H1 (cell line): ENCODE measurements around the gene ZC3H8. TPM values are rescaled to one million over a fixed set of nuclear protein-coding genes. Genes with fewer than 3 reads are reported as not detected.

ENCODE experiments used
- CTCF ChIA-PET: fragments of 300-600 bp; sonication (Branson Sonifier 250); formaldehyde crosslinking; loops from one replicate; lab custom pipeline; 2021; ENCODE audit not compliant: partially characterized antibody; lab: Charles Lee
- POLR2A ChIA-PET: fragments of 300-600 bp; sonication (Branson Sonifier 250); formaldehyde crosslinking; loops from one replicate; lab custom pipeline; 2021; ENCODE audit warnings: inconsistent platforms; ENCODE audit not compliant: partially characterized antibody; lab: Charles Lee
- DNase-seq, 2 experiments: peaks; one replicate each; pipeline versions ENCODE4 v3.0.0 to v3.0.0-alpha.2; 2010 to 2022; ENCODE audit warnings: low spot score in 2 of 2, low read depth in 1 of 2, mixed read lengths in 1 of 2
- FAIRE-seq: peaks from 2 replicates; lab custom pipeline; 2011; peaks lifted over from hg19 to GRCh38; lab: Jason Lieb, UNC
- H2AFZ ChIP-seq: 2 replicates; pipeline ENCODE4 v1.8.1; 2012; ENCODE audit warnings: low read length, inconsistent platforms
- H2AK5ac ChIP-seq: 2 replicates; pipeline ENCODE4 v1.6.1; 2013; ENCODE audit warnings: low read depth, low read length
- H2BK120ac ChIP-seq: replicated peaks from 2 replicates; pipeline ENCODE3; 2013; ENCODE audit warnings: low read depth, low read length, inconsistent platforms
- H2BK12ac ChIP-seq: 2 replicates; pipeline ENCODE4 v1.6.1; 2013; ENCODE audit warnings: low read depth, low read length
- H2BK15ac ChIP-seq: 2 replicates; pipeline ENCODE4 v1.6.1; 2013; ENCODE audit warnings: low read length
- H2BK20ac ChIP-seq: 2 replicates; pipeline ENCODE4 v1.6.1; 2013; ENCODE audit warnings: low read length
- H2BK5ac ChIP-seq: 2 replicates; pipeline ENCODE4 v1.6.1; 2013; ENCODE audit warnings: low read depth, low read length
- H3K14ac ChIP-seq: 2 replicates; pipeline ENCODE4 v1.6.1; 2013; ENCODE audit warnings: inconsistent platforms; ENCODE audit not compliant: insufficient read length
- H3K18ac ChIP-seq: 2 replicates; pipeline ENCODE4 v1.6.1; 2013; ENCODE audit warnings: low read length; ENCODE audit errors: extremely low read depth
- H3K23ac ChIP-seq: 2 replicates; pipeline ENCODE4 v1.6.1; 2013; ENCODE audit warnings: inconsistent platforms; ENCODE audit not compliant: insufficient read length
- H3K23me2 ChIP-seq: 2 replicates; pipeline ENCODE4 v1.6.1; 2013; ENCODE audit warnings: low read depth, low read length
- H3K27ac ChIP-seq: 2 replicates; pipeline ENCODE4 v1.6.1; 2011; ENCODE audit warnings: low read depth, low read length, inconsistent platforms
- H3K27me3 ChIP-seq, 4 experiments: replicated peaks in 1 of 4; 1 replicate in 1 of 4; 2 replicates in 3 of 4; pipeline versions ENCODE4 v1.6.1 to v1.8.1; 2011 to 2013; ENCODE audit warnings: low read length in 3 of 4, mild to moderate bottlenecking in 3 of 4, inconsistent platforms in 2 of 4, mixed read lengths in 2 of 4, moderate library complexity in 1 of 4; ENCODE audit not compliant: control insufficient read depth in 3 of 4, insufficient read depth in 3 of 4; ENCODE audit errors: extremely low read depth in 1 of 4
- H3K36me3 ChIP-seq, 4 experiments: 2 replicates each; pipeline versions ENCODE4 v1.6.1 to v1.8.1; 2011 to 2013; ENCODE audit warnings: mild to moderate bottlenecking in 4 of 4, low read length in 3 of 4, moderate library complexity in 2 of 4, control low read depth in 1 of 4, inconsistent platforms in 1 of 4; ENCODE audit not compliant: insufficient read depth in 4 of 4, control insufficient read depth in 2 of 4
- H3K4ac ChIP-seq: replicated peaks from 2 replicates; pipeline ENCODE3; 2013; ENCODE audit warnings: low read length, low read depth, mixed read lengths, inconsistent platforms; ENCODE audit not compliant: insufficient read length
- H3K4me1 ChIP-seq, 4 experiments: replicated peaks in 1 of 4; 1 replicate in 1 of 4; 2 replicates in 3 of 4; pipeline versions ENCODE4 v1.6.1 to v1.8.1; 2011 to 2013; ENCODE audit warnings: low read length in 3 of 4, inconsistent platforms in 2 of 4, mixed read lengths in 1 of 4; ENCODE audit not compliant: insufficient read depth in 4 of 4, control insufficient read depth in 3 of 4
- H3K4me2 ChIP-seq, 2 experiments: 2 replicates each; pipeline versions ENCODE4 v1.6.1 to v1.8.1; 2011 to 2013; ENCODE audit warnings: low read depth in 2 of 2, low read length in 2 of 2, control low read depth in 1 of 2, inconsistent platforms in 1 of 2, mild to moderate bottlenecking in 1 of 2; ENCODE audit not compliant: insufficient read depth in 1 of 2
- H3K4me3 ChIP-seq, 4 experiments: fragments of 200-600, 300-600 bp in 1 of 4; sonication (generic), shearing (Covaris generic), sonication (Bioruptor Twin) in 1 of 4; 2 replicates each; pipeline versions ENCODE4 v1.5.1 to v1.8.1; 2011 to 2016; ENCODE audit warnings: low read length in 4 of 4, low read depth in 3 of 4, control low read depth in 2 of 4, inconsistent platforms in 2 of 4, mild to moderate bottlenecking in 2 of 4, mixed read lengths in 1 of 4, moderate library complexity in 1 of 4; ENCODE audit not compliant: insufficient read depth in 2 of 4; ENCODE audit errors: extremely low read depth in 1 of 4
- H3K56ac ChIP-seq: replicated peaks from 2 replicates; pipeline ENCODE3; 2013; ENCODE audit warnings: low read depth, mild to moderate bottlenecking, mixed read lengths, low read length, inconsistent platforms; ENCODE audit not compliant: insufficient read length
- H3K79me1 ChIP-seq: 2 replicates; pipeline ENCODE4 v1.6.1; 2013; ENCODE audit warnings: low read depth, low read length, control low read depth
- H3K79me2 ChIP-seq, 2 experiments: 2 replicates each; pipeline versions ENCODE4 v1.6.1 to v1.8.1; 2012 to 2013; ENCODE audit warnings: low read length in 2 of 2, mild to moderate bottlenecking in 2 of 2, inconsistent platforms in 1 of 2; ENCODE audit not compliant: insufficient read depth in 2 of 2, control insufficient read depth in 1 of 2
- H3K9ac ChIP-seq, 4 experiments: replicated peaks in 1 of 4; 1 replicate in 1 of 4; 2 replicates in 3 of 4; pipeline versions ENCODE4 v1.6.1 to v1.8.1; 2011 to 2013; ENCODE audit warnings: low read depth in 3 of 4, low read length in 3 of 4, control low read depth in 2 of 4, mild to moderate bottlenecking in 2 of 4, moderate library complexity in 2 of 4, inconsistent platforms in 1 of 4; ENCODE audit errors: extremely low read depth in 1 of 4
- H3K9me3 ChIP-seq, 2 experiments: 2 replicates each; pipeline versions ENCODE4 v1.6.1 to v1.8.1; 2012 to 2013; ENCODE audit warnings: mild to moderate bottlenecking in 2 of 2, moderate library complexity in 2 of 2, control low read depth in 1 of 2, inconsistent platforms in 1 of 2, low read depth in 1 of 2, low read length in 1 of 2, mixed read lengths in 1 of 2; ENCODE audit not compliant: insufficient read depth in 2 of 2
- H4K20me1 ChIP-seq, 2 experiments: replicated peaks in 1 of 2; 2 replicates each; pipeline versions ENCODE3 to v1.8.1; 2011 to 2013; ENCODE audit warnings: inconsistent platforms in 2 of 2, low read length in 2 of 2, mild to moderate bottlenecking in 1 of 2; ENCODE audit not compliant: insufficient read depth in 2 of 2, control insufficient read depth in 1 of 2
- H4K5ac ChIP-seq: 2 replicates; pipeline ENCODE4 v1.6.1; 2013; ENCODE audit warnings: low read length, low read depth, mixed read lengths, inconsistent platforms; ENCODE audit not compliant: insufficient read length
- H4K8ac ChIP-seq: 2 replicates; pipeline ENCODE4 v1.8.0; 2013; ENCODE audit warnings: mild to moderate bottlenecking, moderate library complexity, low read length, inconsistent platforms; ENCODE audit not compliant: insufficient read depth; ENCODE audit errors: extremely low read depth
- H4K91ac ChIP-seq: replicated peaks from 2 replicates; pipeline ENCODE3; 2013; ENCODE audit warnings: low read length, mixed read lengths, inconsistent platforms; ENCODE audit not compliant: insufficient read length
- ATF2 ChIP-seq: IDR thresholded peaks from 2 replicates; pipeline ENCODE4 v1.6.1; 2012; ENCODE audit warnings: low read length, inconsistent platforms
- BACH1 ChIP-seq: IDR thresholded peaks from 2 replicates; pipeline ENCODE4 v1.6.1; 2012; ENCODE audit warnings: low read length, improper control_type of control experiment
- BCL11A ChIP-seq, 2 experiments: IDR thresholded peaks; one replicate each; pipeline ENCODE4 v1.6.1; 2011; ENCODE audit warnings: low read depth in 2 of 2, low read length in 2 of 2, mild to moderate bottlenecking in 2 of 2
- CEBPB ChIP-seq: IDR thresholded peaks from 2 replicates; pipeline ENCODE4 v1.6.1; 2012; ENCODE audit warnings: low read depth, low read length
- EGR1 ChIP-seq: IDR thresholded peaks from 2 replicates; pipeline ENCODE4 v1.6.1; 2011; ENCODE audit warnings: low read depth, low read length, borderline replicate concordance
- JUND ChIP-seq: IDR thresholded peaks from 2 replicates; pipeline ENCODE4 v1.6.1; 2011; ENCODE audit warnings: mild to moderate bottlenecking, improper control_type of control experiment, low read length
- MAX ChIP-seq: IDR thresholded peaks from 2 replicates; pipeline ENCODE4 v1.6.1; 2012; ENCODE audit warnings: inconsistent platforms
- NRF1 ChIP-seq: IDR thresholded peaks from 2 replicates; pipeline ENCODE4 v1.6.1; 2011; ENCODE audit warnings: mild to moderate bottlenecking, low read depth, low read length, improper control_type of control experiment
- RAD21 ChIP-seq, 2 experiments: IDR thresholded peaks in 1 of 2; conservative IDR thresholded peaks in 1 of 2; 2 replicates each; pipeline ENCODE4 v1.6.1; 2011; ENCODE audit warnings: low read depth in 2 of 2, low read length in 2 of 2, improper control_type of control experiment in 1 of 2, inconsistent platforms in 1 of 2, mild to moderate bottlenecking in 1 of 2, moderate library complexity in 1 of 2
- RFX5 ChIP-seq: IDR thresholded peaks from 2 replicates; pipeline ENCODE4 v1.6.1; 2011; ENCODE audit warnings: low read depth, low read length, improper control_type of control experiment, borderline replicate concordance
- SIN3A ChIP-seq, 2 experiments: IDR thresholded peaks in 1 of 2; conservative IDR thresholded peaks in 1 of 2; 2 replicates each; pipeline ENCODE4 v1.6.1; 2011 to 2012; ENCODE audit warnings: low read length in 2 of 2, improper control_type of control experiment in 1 of 2, low read depth in 1 of 2, mild to moderate bottlenecking in 1 of 2
- SIRT6 ChIP-seq: IDR thresholded peaks from one replicate; pipeline ENCODE4 v1.7.1; 2012; ENCODE audit warnings: low read length, inconsistent platforms
- SUZ12 ChIP-seq: fragments of 200-600 bp; sonication (generic); IDR thresholded peaks from 2 replicates; pipeline ENCODE4 v1.6.1; 2012; ENCODE audit warnings: mild to moderate bottlenecking, inconsistent platforms, low read length, moderate library complexity, mixed read lengths
- TAF1 ChIP-seq: IDR thresholded peaks from 2 replicates; pipeline ENCODE4 v1.6.1; 2011; ENCODE audit warnings: mild to moderate bottlenecking, low read depth, low read length
- polyA plus RNA-seq, 7 experiments: library from polyadenylated mRNA; depleted of rRNA in 3 of 7; stranded (reverse) in 5 of 7; unstranded in 2 of 7; fragments of >200 nt in 5 of 7; fragments of 200-250 nt in 2 of 7; gene quantifications; 1 replicate in 5 of 7; 2 replicates in 1 of 7; 4 replicates in 1 of 7; pipeline versions ENCODE4 v1.2.1 to v1.2.3, GENCODE V29; 2011 to 2013; ENCODE audit warnings: missing spikeins in 2 of 7, mixed read lengths in 2 of 7
- total RNA-seq: library from RNA; stranded (reverse); fragmentation: NEBNext Ultra II Directional; extraction: Animal tissue kit (Norgen Biotek cat#: 25700); gene quantifications from 2 replicates; pipeline ENCODE4 v1.2.1, GENCODE V29; 2021

The ZC3H8 gene
- total and polyA plus RNA-seq, 2 of the 8 experiments (the other 6 are each of a cell fraction or from before 2014, with no cell fraction given): 1.9 to 7.1 TPM

GRCh38 chr2:112229348-112229747 is 25.5 kb downstream of the ZC3H8 start:
- no peak overlapping the region for H2BK5ac ChIP-seq
- ChIA-PET CTCF (interaction anchor here (1.0 kb wide), 1 partner anchor 30 kb away, joined by 4 read pairs; no protein-coding TSS in a partner anchor), POLR2A (no interaction called here)
- H2AK5ac ChIP-seq: no peak overlapping the region
- no peak overlapping the region for H3K56ac ChIP-seq
- H3K23me2 ChIP-seq: no peaks in the 10 kb centered on the region
- no peaks in the 10 kb centered on the region for H3K27me3 ChIP-seq
- no peak overlapping the region for H4K5ac ChIP-seq
- H2BK20ac ChIP-seq: no peak overlapping the region
- no peak overlapping the region for H2BK15ac ChIP-seq
- no peaks in the 10 kb centered on the region for H3K4me1 ChIP-seq
- H3K18ac ChIP-seq: no peak overlapping the region
- H3K36me3 ChIP-seq: peaks cover 0 to 4% (median 0%) of the 10 kb centered on the region in 4 experiments; a peak in 1 of 8 replicates
- H4K20me1 ChIP-seq: no peaks in the 10 kb centered on the region
- no peak overlapping the region for H2AFZ ChIP-seq
- no peak overlapping the region for H3K4ac ChIP-seq
- H2BK120ac ChIP-seq: no peak overlapping the region
- no peaks in the 10 kb centered on the region for H3K79me2 ChIP-seq
- H3K4me3 ChIP-seq: no peak overlapping the region
- H3K14ac ChIP-seq: no peak overlapping the region
- DNase-seq (no peak), FAIRE-seq (no peak)
- no peak overlapping the region for H3K27ac ChIP-seq
- H3K23ac ChIP-seq: no peak overlapping the region
- no peaks in the 10 kb centered on the region for H3K79me1 ChIP-seq
- no peaks in the 10 kb centered on the region for H3K9me3 ChIP-seq
- H3K9ac ChIP-seq: no peak overlapping the region
- H4K8ac ChIP-seq: no peak overlapping the region
- no peak overlapping the region for H3K4me2 ChIP-seq
- TF ChIP-seq RFX5 (no peak), NRF1 (no peak), RAD21 (IDR thresholded peaks at IDR 0.05 in 1 of 2, conservative IDR thresholded peaks at IDR 0.05 in 1 of 2; ENCODE audit: low read depth in 2 of 2, low read length in 2 of 2) (no peak), CEBPB (no peak), ATF2 (no peak), BCL11A (IDR thresholded peaks at IDR 0.05; ENCODE audit: low read depth in 2 of 2, low read length in 2 of 2) (no peak), BACH1 (no peak), SIN3A (conservative IDR thresholded peaks at IDR 0.05 in 1 of 2, IDR thresholded peaks at IDR 0.05 in 1 of 2; ENCODE audit: low read depth in 1 of 2, low read length in 2 of 2) (no peak), SIRT6 (no peak), MAX (no peak), EGR1 (no peak), JUND (no peak), TAF1 (no peak), SUZ12 (no peak)
- H4K91ac ChIP-seq: no peak overlapping the region
- no peak overlapping the region for H2BK12ac ChIP-seq
